Tibial artery (tissue), 4 donors: ENCODE measurements around the gene PRRC2A.

Experiments used
- DNase-seq, 2 donors: peaks; one replicate each; pipeline ENCODE4 v3.0.0-alpha.2; 2019
- H3K27ac ChIP-seq, 2 donors: fragments of 200-600 bp; sonication (generic) in 1 of 2; 1 replicate in 1 of 2; 2 replicates in 1 of 2; pipeline ENCODE4 v1.5.1; 2018 to 2019; ENCODE audit warnings: mild to moderate bottlenecking in 1 of 2
- H3K27me3 ChIP-seq, 2 donors: fragments of 200-600 bp; sonication (generic) in 1 of 2; one replicate each; pipeline versions ENCODE4 v1.5.1 to v1.6.0; 2016 to 2019
- H3K36me3 ChIP-seq, 3 donors: fragments of 200-600 bp; sonication (generic) in 2 of 3; one replicate each; pipeline ENCODE4 v1.5.1; 2016 to 2019; ENCODE audit warnings: mild to moderate bottlenecking in 2 of 3
- H3K4me1 ChIP-seq, 4 donors: fragments of 200-600 bp; sonication (generic) in 2 of 4; 1 replicate in 3 of 4; 2 replicates in 1 of 4; pipeline ENCODE4 v1.5.1; 2016 to 2019
- H3K4me3 ChIP-seq, 2 donors: fragments of 200-600 bp; sonication (generic) in 1 of 2; 1 replicate in 1 of 2; 2 replicates in 1 of 2; pipeline ENCODE4 v1.5.1; 2018 to 2019; ENCODE audit warnings: mild to moderate bottlenecking in 2 of 2
- H3K9me3 ChIP-seq, 3 donors: fragments of 200-600 bp; sonication (generic) in 1 of 3; one replicate each; pipeline ENCODE4 v1.5.1; 2016 to 2019
- CTCF ChIP-seq, 2 experiments: fragments of 200-600 bp in 1 of 2; fragments of 450-650 bp in 1 of 2; IDR thresholded peaks; one replicate each; pipeline ENCODE4 v1.5.1; 2017 to 2019; ENCODE audit warnings: antibody characterized with exemption in 2 of 2, mild to moderate bottlenecking in 1 of 2, moderate library complexity in 1 of 2
- intact Hi-C: fragments of 100-400 bp; cut with DNase I; formaldehyde crosslinking; loops from one replicate; pipeline ENCODE4 v1.15.0; 2023; ENCODE audit warnings: low total_unique reads

The PRRC2A gene

GRCh38 chr6:31575335-31575901, 45.1 kb upstream of the PRRC2A start, which contains the start of gene TNF:
Gene TNF (plus strand): TSS chr6:31575565. CDS start chr6:31575742, 177 bp downstream.
- intact Hi-C loops, result no loop called here
- no peak for TF ChIP-seq CTCF (IDR thresholded peaks at IDR 0.05)
- Histone ChIP-seq H3K4me3 (peak within 1 kb of the TSS; percentile 21), H3K27ac (no peak within 1 kb of the TSS), H3K9me3 (no peaks in the 10 kb centered on the region), H3K27me3 (peaks cover 0 to 21% of the 10 kb centered on the region in 2 donors), H3K4me1 (peaks cover 0 to under 1% (median under 1%) of the 10 kb centered on the region in 4 donors), H3K36me3 (no peaks in the 10 kb centered on the region)
- peak; percentile 58 to 71 for DNase-seq

- no peak for DNase-seq
- no peak for TF ChIP-seq CTCF (IDR thresholded peaks at IDR 0.05)
- Histone ChIP-seq H3K4me1 (peaks cover 0 to 4% (median 2%) of the 10 kb centered on the region in 4 donors), H3K27ac (no peak overlapping the region), H3K4me3 (peak overlapping the region; percentile 21), H3K27me3 (peaks cover 0 to 21% of the 10 kb centered on the region in 2 donors), H3K36me3 (no peaks in the 10 kb centered on the region), H3K9me3 (no peaks in the 10 kb centered on the region)
- intact Hi-C loops, result no loop called here
These were observed 44.4 kb upstream of the PRRC2A start for GRCh38 chr6:31575952-31576685.

DNA sequence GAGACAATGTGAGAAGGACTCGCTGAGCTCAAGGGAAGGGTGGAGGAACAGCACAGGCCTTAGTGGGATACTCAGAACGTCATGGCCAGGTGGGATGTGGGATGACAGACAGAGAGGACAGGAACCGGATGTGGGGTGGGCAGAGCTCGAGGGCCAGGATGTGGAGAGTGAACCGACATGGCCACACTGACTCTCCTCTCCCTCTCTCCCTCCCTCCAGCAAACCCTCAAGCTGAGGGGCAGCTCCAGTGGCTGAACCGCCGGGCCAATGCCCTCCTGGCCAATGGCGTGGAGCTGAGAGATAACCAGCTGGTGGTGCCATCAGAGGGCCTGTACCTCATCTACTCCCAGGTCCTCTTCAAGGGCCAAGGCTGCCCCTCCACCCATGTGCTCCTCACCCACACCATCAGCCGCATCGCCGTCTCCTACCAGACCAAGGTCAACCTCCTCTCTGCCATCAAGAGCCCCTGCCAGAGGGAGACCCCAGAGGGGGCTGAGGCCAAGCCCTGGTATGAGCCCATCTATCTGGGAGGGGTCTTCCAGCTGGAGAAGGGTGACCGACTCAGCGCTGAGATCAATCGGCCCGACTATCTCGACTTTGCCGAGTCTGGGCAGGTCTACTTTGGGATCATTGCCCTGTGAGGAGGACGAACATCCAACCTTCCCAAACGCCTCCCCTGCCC, 43.5 kb upstream of the PRRC2A start:
- intact Hi-C loops, result no loop called here
- no peaks in the 10 kb centered on the region for H3K9me3 ChIP-seq
- no peaks in the 10 kb centered on the region for H3K36me3 ChIP-seq
- H3K4me3 ChIP-seq, result no peak overlapping the region
- H3K4me1 ChIP-seq, result peaks cover 0 to 11% (median 9%) of the 10 kb centered on the region in 4 donors
- H3K27me3 ChIP-seq, result peaks cover 0 to 21% of the 10 kb centered on the region in 2 donors
- no peak for DNase-seq
- TF ChIP-seq CTCF (IDR thresholded peaks at IDR 0.05), result no peak
- H3K27ac ChIP-seq, result no peak overlapping the region

DNA sequence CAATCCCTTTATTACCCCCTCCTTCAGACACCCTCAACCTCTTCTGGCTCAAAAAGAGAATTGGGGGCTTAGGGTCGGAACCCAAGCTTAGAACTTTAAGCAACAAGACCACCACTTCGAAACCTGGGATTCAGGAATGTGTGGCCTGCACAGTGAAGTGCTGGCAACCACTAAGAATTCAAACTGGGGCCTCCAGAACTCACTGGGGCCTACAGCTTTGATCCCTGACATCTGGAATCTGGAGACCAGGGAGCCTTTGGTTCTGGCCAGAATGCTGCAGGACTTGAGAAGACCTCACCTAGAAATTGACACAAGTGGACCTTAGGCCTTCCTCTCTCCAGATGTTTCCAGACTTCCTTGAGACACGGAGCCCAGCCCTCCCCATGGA, 42.9 kb upstream of the PRRC2A start:
- TF ChIP-seq CTCF (IDR thresholded peaks at IDR 0.05), result no peak
- Histone ChIP-seq H3K27me3 (peaks cover 0 to 21% of the 10 kb centered on the region in 2 donors), H3K4me3 (no peak overlapping the region), H3K27ac (no peak overlapping the region), H3K36me3 (no peaks in the 10 kb centered on the region), H3K4me1 (peaks cover 0 to 16% (median 11%) of the 10 kb centered on the region in 4 donors), H3K9me3 (no peaks in the 10 kb centered on the region)
- intact Hi-C loops, result no loop called here
- DNase-seq, result no peak

DNA sequence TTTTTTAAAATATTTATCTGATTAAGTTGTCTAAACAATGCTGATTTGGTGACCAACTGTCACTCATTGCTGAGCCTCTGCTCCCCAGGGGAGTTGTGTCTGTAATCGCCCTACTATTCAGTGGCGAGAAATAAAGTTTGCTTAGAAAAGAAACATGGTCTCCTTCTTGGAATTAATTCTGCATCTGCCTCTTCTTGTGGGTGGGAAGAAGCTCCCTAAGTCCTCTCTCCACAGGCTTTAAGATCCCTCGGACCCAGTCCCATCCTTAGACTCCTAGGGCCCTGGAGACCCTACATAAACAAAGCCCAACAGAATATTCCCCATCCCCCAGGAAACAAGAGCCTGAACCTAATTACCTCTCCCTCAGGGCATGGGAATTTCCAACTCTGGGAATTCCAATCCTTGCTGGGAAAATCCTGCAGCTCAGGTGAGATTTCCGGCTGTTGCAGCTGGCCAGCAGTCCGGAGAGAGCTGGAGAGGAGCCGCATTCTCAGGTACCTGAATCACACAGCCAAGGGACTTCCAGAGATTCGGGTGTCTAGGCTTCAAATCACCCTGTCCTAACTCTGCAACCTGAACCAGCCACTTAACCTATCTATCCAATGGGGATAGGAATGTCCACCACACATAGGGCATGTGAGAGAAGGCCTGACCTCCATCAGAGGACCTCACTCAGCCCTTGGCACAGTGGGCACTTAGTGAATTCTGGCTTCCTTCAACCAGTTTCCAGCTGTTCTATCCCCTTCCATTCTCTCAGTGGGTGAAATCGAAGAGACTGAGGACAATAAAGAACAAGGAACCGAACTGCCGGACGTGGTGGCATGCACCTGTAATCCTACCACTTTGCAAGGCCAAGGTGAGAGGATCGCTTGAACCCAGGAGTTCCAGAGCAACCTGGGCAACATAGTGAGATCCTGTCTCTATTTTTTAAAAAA, 42.1 kb upstream of the PRRC2A start:
- H3K27ac ChIP-seq, result no peak overlapping the region
- intact Hi-C loops, result no loop called here
- H3K36me3 ChIP-seq, result no peaks in the 10 kb centered on the region
- H3K9me3 ChIP-seq, result no peaks in the 10 kb centered on the region
- H3K4me3 ChIP-seq, result no peak overlapping the region
- no peak for DNase-seq
- H3K4me1 ChIP-seq, result peaks cover 0 to 16% (median 11%) of the 10 kb centered on the region in 4 donors
- TF ChIP-seq CTCF (IDR thresholded peaks at IDR 0.05), result no peak
- peaks cover 0 to 12% of the 10 kb centered on the region in 2 donors for H3K27me3 ChIP-seq
